HEK293 (cell line): ENCODE data around the gene ACOT7.

Experiments used
- BCL6B ChIP-seq: fragments of 450-650 bp; formaldehyde crosslinking; IDR thresholded peaks from 2 replicates; pipeline ENCODE4 v1.5.1; 2017; ENCODE audit warnings: missing biosample characterization, missing genetic modification characterization
- CTCF ChIP-seq: fragments of 450-650 bp; formaldehyde crosslinking; IDR thresholded peaks from 2 replicates; pipeline ENCODE4 v1.5.1; 2016; ENCODE audit warnings: missing biosample characterization, missing genetic modification characterization
- EGR2 ChIP-seq: fragments of 450-650 bp; formaldehyde crosslinking; IDR thresholded peaks from 2 replicates; pipeline ENCODE4 v1.5.1; 2016; ENCODE audit warnings: low read depth, missing biosample characterization, missing genetic modification characterization
- GLIS2 ChIP-seq: fragments of 450-650 bp; formaldehyde crosslinking; IDR thresholded peaks from 2 replicates; pipeline ENCODE4 v1.5.1; 2016; ENCODE audit warnings: missing biosample characterization, missing genetic modification characterization
- KLF1 ChIP-seq: fragments of 450-650 bp; formaldehyde crosslinking; IDR thresholded peaks from 2 replicates; pipeline ENCODE4 v1.5.1; 2016; ENCODE audit warnings: missing biosample characterization, missing genetic modification characterization
- KLF10 ChIP-seq: fragments of 450-650 bp; IDR thresholded peaks from 2 replicates; pipeline ENCODE4 v1.5.1; 2018; ENCODE audit warnings: missing biosample characterization, mild to moderate bottlenecking, missing genetic modification characterization
- KLF8 ChIP-seq: fragments of 450-650 bp; formaldehyde crosslinking; IDR thresholded peaks from 2 replicates; pipeline ENCODE4 v1.5.1; 2016; ENCODE audit warnings: missing biosample characterization, missing genetic modification characterization
- KLF9 ChIP-seq: fragments of 450-650 bp; formaldehyde crosslinking; IDR thresholded peaks from 2 replicates; pipeline ENCODE4 v1.5.1; 2016; ENCODE audit warnings: missing biosample characterization, missing genetic modification characterization, low read depth
- MYNN ChIP-seq: fragments of 450-650 bp; formaldehyde crosslinking; IDR thresholded peaks from 2 replicates; pipeline ENCODE4 v1.5.1; 2016; ENCODE audit warnings: missing biosample characterization, missing genetic modification characterization, borderline replicate concordance
- SCRT2 ChIP-seq: fragments of 450-650 bp; formaldehyde crosslinking; IDR thresholded peaks from 2 replicates; pipeline ENCODE4 v1.5.1; 2016; ENCODE audit warnings: missing biosample characterization, missing genetic modification characterization
- SP3 ChIP-seq: fragments of 450-650 bp; formaldehyde crosslinking; IDR thresholded peaks from 2 replicates; pipeline ENCODE4 v1.5.1; 2016; ENCODE audit warnings: missing biosample characterization, missing genetic modification characterization
- WT1 ChIP-seq: fragments of 450-650 bp; formaldehyde crosslinking; IDR thresholded peaks from 2 replicates; pipeline ENCODE4 v1.5.1; 2016; ENCODE audit warnings: missing biosample characterization, missing genetic modification characterization
- ZBTB17 ChIP-seq: fragments of 450-650 bp; formaldehyde crosslinking; IDR thresholded peaks from 2 replicates; pipeline ENCODE4 v1.5.1; 2016; ENCODE audit warnings: missing biosample characterization, missing genetic modification characterization
- ZBTB20 ChIP-seq: fragments of 450-650 bp; formaldehyde crosslinking; IDR thresholded peaks from 2 replicates; pipeline ENCODE4 v1.5.1; 2016; ENCODE audit warnings: missing biosample characterization, missing genetic modification characterization
- ZBTB48 ChIP-seq: fragments of 450-650 bp; formaldehyde crosslinking; IDR thresholded peaks from 2 replicates; pipeline ENCODE4 v1.5.1; 2016; ENCODE audit warnings: missing biosample characterization, missing genetic modification characterization
- ZBTB8A ChIP-seq: fragments of 450-650 bp; formaldehyde crosslinking; IDR thresholded peaks from 2 replicates; pipeline ENCODE4 v1.5.1; 2016; ENCODE audit warnings: missing biosample characterization, missing genetic modification characterization
- ZFP41 ChIP-seq: fragments of 450-650 bp; formaldehyde crosslinking; IDR thresholded peaks from 2 replicates; pipeline ENCODE4 v1.5.1; 2016; ENCODE audit warnings: missing biosample characterization, missing genetic modification characterization, borderline replicate concordance
- ZIC2 ChIP-seq: fragments of 450-650 bp; formaldehyde crosslinking; IDR thresholded peaks from 2 replicates; pipeline ENCODE4 v1.5.1; 2016; ENCODE audit warnings: missing biosample characterization, missing genetic modification characterization
- ZNF169 ChIP-seq: fragments of 450-650 bp; formaldehyde crosslinking; IDR thresholded peaks from 2 replicates; pipeline ENCODE4 v1.5.1; 2016; ENCODE audit warnings: missing biosample characterization, missing genetic modification characterization
- ZNF174 ChIP-seq: fragments of 450-650 bp; formaldehyde crosslinking; IDR thresholded peaks from 2 replicates; pipeline ENCODE4 v1.5.0; 2017; ENCODE audit warnings: missing biosample characterization, mild to moderate bottlenecking, missing genetic modification characterization
- ZNF24 ChIP-seq: fragments of 450-650 bp; formaldehyde crosslinking; IDR thresholded peaks from 2 replicates; pipeline ENCODE4 v1.5.1; 2016; ENCODE audit warnings: missing biosample characterization, missing genetic modification characterization
- ZNF341 ChIP-seq: fragments of 450-650 bp; formaldehyde crosslinking; IDR thresholded peaks from 2 replicates; pipeline ENCODE4; 2016; ENCODE audit warnings: low read depth, missing biosample characterization, missing genetic modification characterization
- ZNF394 ChIP-seq: fragments of 450-650 bp; formaldehyde crosslinking; IDR thresholded peaks from 2 replicates; pipeline ENCODE4 v1.5.1; 2016; ENCODE audit warnings: missing biosample characterization, missing genetic modification characterization, mild to moderate bottlenecking, moderate library complexity, borderline replicate concordance
- ZNF398 ChIP-seq: fragments of 450-650 bp; formaldehyde crosslinking; IDR thresholded peaks from 2 replicates; pipeline ENCODE4 v1.5.1; 2017; ENCODE audit warnings: missing biosample characterization, missing genetic modification characterization
- ZNF501 ChIP-seq: fragments of 450-650 bp; formaldehyde crosslinking; IDR thresholded peaks from 2 replicates; pipeline ENCODE4 v1.5.1; 2016; ENCODE audit warnings: missing biosample characterization, missing genetic modification characterization
- ZNF510 ChIP-seq: fragments of 450-650 bp; formaldehyde crosslinking; IDR thresholded peaks from 2 replicates; pipeline ENCODE4 v1.5.1; 2018; ENCODE audit warnings: mild to moderate bottlenecking, missing genetic modification characterization, missing biosample characterization; ENCODE audit not compliant: insufficient replicate concordance
- ZNF629 ChIP-seq: fragments of 450-650 bp; formaldehyde crosslinking; IDR thresholded peaks from 2 replicates; pipeline ENCODE4 v1.5.1; 2017; ENCODE audit warnings: missing biosample characterization, missing genetic modification characterization
- ZNF664 ChIP-seq: fragments of 450-650 bp; formaldehyde crosslinking; IDR thresholded peaks from 2 replicates; pipeline ENCODE4 v1.5.1; 2016; ENCODE audit warnings: missing biosample characterization, missing genetic modification characterization
- ZNF76 ChIP-seq: fragments of 450-650 bp; formaldehyde crosslinking; IDR thresholded peaks from 2 replicates; pipeline ENCODE4; 2016; ENCODE audit warnings: low read depth, missing biosample characterization, missing genetic modification characterization, borderline replicate concordance
- ZSCAN30 ChIP-seq: fragments of 450-650 bp; IDR thresholded peaks from 2 replicates; pipeline ENCODE4 v1.5.1; 2018; ENCODE audit warnings: missing biosample characterization, mild to moderate bottlenecking, missing genetic modification characterization, moderate library complexity
- TF ChIP-seq, protein P1 (sequence below): fragments of 450-650 bp; formaldehyde crosslinking; IDR thresholded peaks from 2 replicates; pipeline ENCODE4 v1.5.1; 2017; ENCODE audit warnings: missing biosample characterization, missing genetic modification characterization
- TF ChIP-seq, protein P2 (sequence below): fragments of 450-650 bp; formaldehyde crosslinking; IDR thresholded peaks from 2 replicates; pipeline ENCODE4 v1.5.1; 2016; ENCODE audit warnings: missing biosample characterization, missing genetic modification characterization

Gene ACOT7

DNA sequence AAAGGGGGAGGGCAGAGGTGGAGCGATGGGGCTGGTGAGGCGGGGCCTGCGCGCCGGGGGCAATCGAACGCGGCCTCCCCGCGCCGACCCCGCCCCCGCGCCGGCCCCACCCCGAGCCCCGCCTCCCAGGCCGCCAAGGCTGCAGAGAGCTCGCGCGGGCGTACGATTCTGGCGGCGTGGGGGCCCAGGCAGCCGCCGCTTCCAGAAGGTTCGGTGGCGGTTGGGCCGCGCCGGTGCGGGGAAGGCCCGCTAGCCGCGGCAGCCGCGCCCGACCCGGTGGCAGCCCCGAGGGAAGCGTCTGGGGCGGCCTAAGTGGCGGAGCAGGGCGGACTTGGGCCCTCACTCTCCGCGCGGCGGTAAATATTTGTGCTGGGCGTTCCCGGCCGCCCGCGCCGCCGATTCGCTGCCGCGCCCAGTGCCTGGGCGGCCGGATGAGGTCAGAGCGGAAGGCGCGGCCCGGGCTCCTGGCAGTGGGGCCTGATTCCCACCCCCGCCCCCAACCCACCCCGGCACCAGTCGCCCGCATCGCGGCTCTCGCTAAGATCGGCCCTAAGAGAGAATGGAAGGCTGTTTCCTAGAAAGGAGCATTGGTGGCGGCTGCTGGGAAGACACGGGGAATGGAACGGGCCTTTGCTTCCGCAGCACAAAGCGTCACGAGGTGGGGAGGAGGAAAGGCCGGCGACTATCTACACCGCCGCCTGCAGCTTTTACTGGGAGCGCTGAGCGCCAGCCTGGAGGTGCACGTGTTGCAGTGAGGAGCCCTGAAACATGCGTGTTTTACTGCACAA is at the start of gene ACOT7 (continued):
- TF ChIP-seq ZNF510 (tag by site-specific recombination) (no peak), ZNF169 (no peak), WT1 (tag by site-specific recombination) (0 out of 2 replicates have a peak, but pooled peaks have one; percentile 13), ZBTB48 (tag by site-specific recombination) (0 out of 2 replicates have a peak, but pooled peaks have one; percentile 33), ZNF341 (tag by site-specific recombination) (peak; percentile 66), ZBTB20 (tag by site-specific recombination) (peak; percentile 93), ZNF398 (tag by site-specific recombination) (peak; percentile 53), BCL6B (tag by site-specific recombination) (peak; percentile 84), ZNF501 (tag by site-specific recombination) (no peak), MYNN (tag by site-specific recombination) (no peak), KLF10 (tag by site-specific recombination) (peak; percentile 94), SP3 (tag by site-specific recombination) (peak; percentile 77), ZNF629 (tag by site-specific recombination) (peak; percentile 51), ZFP41 (no peak), SCRT2 (tag by site-specific recombination) (peak; percentile 79), ZNF394 (no peak), ZNF174 (no peak), KLF1 (peak; percentile 98), GLIS2 (tag by site-specific recombination) (peak; percentile 52), ZSCAN30 (tag by site-specific recombination) (peak; percentile 20; the same call in 1 of the 2 replicates), KLF9 (tag by site-specific recombination) (peak; percentile 65), KLF8 (tag by site-specific recombination) (peak; percentile 96), ZNF76 (tag by site-specific recombination) (peak; percentile 12; the same call in 1 of the 2 replicates), ZIC2 (tag by site-specific recombination) (0 out of 2 replicates have a peak, but pooled peaks have one; percentile 14), CTCF (tag by site-specific recombination) (peak; percentile 39), EGR2 (tag by site-specific recombination) (peak; percentile 51; the same call in 1 of the 2 replicates), ZBTB17 (tag by site-specific recombination) (peak; percentile 81), ZNF24 (tag by site-specific recombination) (0 out of 2 replicates have a peak, but pooled peaks have one; percentile 23), ZNF664 (tag by site-specific recombination) (no peak), ZBTB8A (peak; percentile 99)
- TF ChIP-seq, protein P1, sequence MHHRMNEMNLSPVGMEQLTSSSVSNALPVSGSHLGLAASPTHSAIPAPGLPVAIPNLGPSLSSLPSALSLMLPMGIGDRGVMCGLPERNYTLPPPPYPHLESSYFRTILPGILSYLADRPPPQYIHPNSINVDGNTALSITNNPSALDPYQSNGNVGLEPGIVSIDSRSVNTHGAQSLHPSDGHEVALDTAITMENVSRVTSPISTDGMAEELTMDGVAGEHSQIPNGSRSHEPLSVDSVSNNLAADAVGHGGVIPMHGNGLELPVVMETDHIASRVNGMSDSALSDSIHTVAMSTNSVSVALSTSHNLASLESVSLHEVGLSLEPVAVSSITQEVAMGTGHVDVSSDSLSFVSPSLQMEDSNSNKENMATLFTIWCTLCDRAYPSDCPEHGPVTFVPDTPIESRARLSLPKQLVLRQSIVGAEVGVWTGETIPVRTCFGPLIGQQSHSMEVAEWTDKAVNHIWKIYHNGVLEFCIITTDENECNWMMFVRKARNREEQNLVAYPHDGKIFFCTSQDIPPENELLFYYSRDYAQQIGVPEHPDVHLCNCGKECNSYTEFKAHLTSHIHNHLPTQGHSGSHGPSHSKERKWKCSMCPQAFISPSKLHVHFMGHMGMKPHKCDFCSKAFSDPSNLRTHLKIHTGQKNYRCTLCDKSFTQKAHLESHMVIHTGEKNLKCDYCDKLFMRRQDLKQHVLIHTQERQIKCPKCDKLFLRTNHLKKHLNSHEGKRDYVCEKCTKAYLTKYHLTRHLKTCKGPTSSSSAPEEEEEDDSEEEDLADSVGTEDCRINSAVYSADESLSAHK (tag by site-specific recombination), result 0 out of 2 replicates have a peak, but pooled peaks have one; percentile 30
- TF ChIP-seq, protein P2, sequence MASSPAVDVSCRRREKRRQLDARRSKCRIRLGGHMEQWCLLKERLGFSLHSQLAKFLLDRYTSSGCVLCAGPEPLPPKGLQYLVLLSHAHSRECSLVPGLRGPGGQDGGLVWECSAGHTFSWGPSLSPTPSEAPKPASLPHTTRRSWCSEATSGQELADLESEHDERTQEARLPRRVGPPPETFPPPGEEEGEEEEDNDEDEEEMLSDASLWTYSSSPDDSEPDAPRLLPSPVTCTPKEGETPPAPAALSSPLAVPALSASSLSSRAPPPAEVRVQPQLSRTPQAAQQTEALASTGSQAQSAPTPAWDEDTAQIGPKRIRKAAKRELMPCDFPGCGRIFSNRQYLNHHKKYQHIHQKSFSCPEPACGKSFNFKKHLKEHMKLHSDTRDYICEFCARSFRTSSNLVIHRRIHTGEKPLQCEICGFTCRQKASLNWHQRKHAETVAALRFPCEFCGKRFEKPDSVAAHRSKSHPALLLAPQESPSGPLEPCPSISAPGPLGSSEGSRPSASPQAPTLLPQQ (tag by site-specific recombination), result peak; percentile 51; the same call in 1 of the 2 replicates
